Neutrophil (primary cell): ENCODE measurements around the gene TWIST2.

Source experiments
- H3K27ac ChIP-seq: fragments of 200-600 bp; sonication (generic); 2 replicates; pipeline ENCODE4 v1.5.1; 2016; ENCODE audit warnings: mild to moderate bottlenecking, moderate library complexity
- H3K27me3 ChIP-seq: fragments of 200-600 bp; sonication (generic); 2 replicates; pipeline ENCODE4 v1.6.0; 2016; ENCODE audit warnings: mild to moderate bottlenecking
- H3K36me3 ChIP-seq: fragments of 200-600 bp; sonication (generic); 2 replicates; pipeline ENCODE4 v1.5.1; 2017
- H3K4me1 ChIP-seq, 2 experiments: fragments of 200-600 bp in 1 of 2; sonication (generic) in 1 of 2; 1 replicate in 1 of 2; 2 replicates in 1 of 2; pipeline versions ENCODE4 v1.5.1 to v1.6.1; 2013 to 2016; ENCODE audit warnings: low read depth in 1 of 2, low read length in 1 of 2, mild to moderate bottlenecking in 1 of 2, moderate library complexity in 1 of 2; ENCODE audit not compliant: control insufficient read depth in 1 of 2, insufficient read depth in 1 of 2
- H3K4me3 ChIP-seq, 2 experiments: fragments of 200-600 bp in 1 of 2; sonication (generic) in 1 of 2; 1 replicate in 1 of 2; 2 replicates in 1 of 2; pipeline ENCODE4 v1.5.1; 2013 to 2016; ENCODE audit warnings: low read depth in 1 of 2, low read length in 1 of 2, mild to moderate bottlenecking in 1 of 2, moderate library complexity in 1 of 2
- H3K9me3 ChIP-seq: fragments of 200-600 bp; sonication (generic); 2 replicates; pipeline ENCODE4 v1.5.1; 2016
- TF ChIP-seq, protein P1 (sequence below): fragments of 200-600 bp; sonication (generic); IDR thresholded peaks from 2 replicates; pipeline ENCODE4 v1.5.1; 2016; ENCODE audit warnings: antibody characterized with exemption

Gene TWIST2

DNA sequence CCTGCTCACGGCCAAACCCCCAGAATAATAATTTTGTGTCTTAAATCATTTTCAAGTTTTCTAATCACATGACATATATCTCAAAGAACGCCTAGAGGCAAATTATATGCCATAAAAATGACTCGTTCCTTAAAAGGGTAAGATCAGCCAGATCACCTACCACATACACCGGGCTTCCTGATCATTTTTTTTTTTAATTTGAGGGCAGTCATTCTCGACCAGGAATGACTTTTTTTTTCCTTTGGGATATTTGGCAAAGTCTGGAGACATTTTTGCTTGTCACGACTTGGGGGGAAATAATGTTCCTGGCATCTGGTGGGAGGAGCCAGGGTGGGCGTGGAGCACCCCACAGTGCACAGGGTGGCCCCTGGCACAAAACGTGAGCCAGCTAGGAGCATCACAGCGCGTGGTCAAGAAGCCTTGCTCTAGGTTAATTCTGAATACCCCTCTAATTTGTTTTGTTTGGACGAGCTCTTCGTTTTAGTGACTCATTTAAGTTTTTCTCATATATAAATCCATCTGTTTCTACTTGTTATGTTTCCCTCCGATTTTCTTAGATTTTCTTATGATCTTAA, 94.9 kb downstream of the TWIST2 start:
- no peak overlapping the region for H3K4me3 ChIP-seq
- no peaks in the 10 kb centered on the region for H3K27me3 ChIP-seq
- no peaks in the 10 kb centered on the region for H3K4me1 ChIP-seq
- H3K36me3 ChIP-seq: no peaks in the 10 kb centered on the region
- H3K27ac ChIP-seq: no peak overlapping the region
- H3K9me3 ChIP-seq: no peaks in the 10 kb centered on the region
- TF ChIP-seq, protein P1, sequence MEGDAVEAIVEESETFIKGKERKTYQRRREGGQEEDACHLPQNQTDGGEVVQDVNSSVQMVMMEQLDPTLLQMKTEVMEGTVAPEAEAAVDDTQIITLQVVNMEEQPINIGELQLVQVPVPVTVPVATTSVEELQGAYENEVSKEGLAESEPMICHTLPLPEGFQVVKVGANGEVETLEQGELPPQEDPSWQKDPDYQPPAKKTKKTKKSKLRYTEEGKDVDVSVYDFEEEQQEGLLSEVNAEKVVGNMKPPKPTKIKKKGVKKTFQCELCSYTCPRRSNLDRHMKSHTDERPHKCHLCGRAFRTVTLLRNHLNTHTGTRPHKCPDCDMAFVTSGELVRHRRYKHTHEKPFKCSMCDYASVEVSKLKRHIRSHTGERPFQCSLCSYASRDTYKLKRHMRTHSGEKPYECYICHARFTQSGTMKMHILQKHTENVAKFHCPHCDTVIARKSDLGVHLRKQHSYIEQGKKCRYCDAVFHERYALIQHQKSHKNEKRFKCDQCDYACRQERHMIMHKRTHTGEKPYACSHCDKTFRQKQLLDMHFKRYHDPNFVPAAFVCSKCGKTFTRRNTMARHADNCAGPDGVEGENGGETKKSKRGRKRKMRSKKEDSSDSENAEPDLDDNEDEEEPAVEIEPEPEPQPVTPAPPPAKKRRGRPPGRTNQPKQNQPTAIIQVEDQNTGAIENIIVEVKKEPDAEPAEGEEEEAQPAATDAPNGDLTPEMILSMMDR: no peak

DNA sequence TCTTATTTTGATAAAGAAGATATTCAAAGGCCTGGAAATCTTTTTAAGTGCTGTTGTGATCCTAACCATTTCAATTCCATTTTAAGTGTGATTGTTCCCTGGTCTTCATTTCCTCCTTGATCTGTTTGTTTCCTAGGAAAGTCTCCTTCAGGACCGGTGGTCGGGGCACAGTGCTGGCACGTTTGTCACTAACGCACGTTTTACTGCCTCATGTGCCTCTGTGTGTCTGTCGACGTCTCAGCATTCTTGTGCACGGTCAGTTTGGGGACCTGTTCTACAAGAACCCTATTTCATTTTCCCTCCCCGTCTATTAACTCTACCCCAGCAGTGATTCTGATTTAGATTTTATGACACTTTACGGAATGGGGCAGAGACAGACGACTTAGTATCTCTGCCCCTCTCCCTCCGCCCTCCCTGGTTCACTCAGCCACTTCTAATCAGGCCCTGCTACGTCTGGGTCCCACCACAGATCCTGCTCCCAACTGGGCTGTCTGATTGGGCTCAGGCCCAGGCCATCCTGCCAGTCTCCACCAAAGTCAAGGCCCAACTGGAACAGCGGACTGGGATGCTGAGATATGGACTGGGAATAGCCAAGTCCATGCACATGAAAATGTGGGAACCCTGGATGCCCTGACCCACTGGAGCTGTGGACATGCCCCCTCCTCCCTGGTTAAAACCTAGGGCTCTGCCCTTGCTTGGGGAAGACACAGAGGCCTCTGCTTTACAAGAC, 95.6 kb downstream of the TWIST2 start:
- Histone ChIP-seq H3K36me3 (no peaks in the 10 kb centered on the region), H3K27ac (no peak overlapping the region), H3K4me3 (no peak overlapping the region), H3K27me3 (peaks cover 2% of the 10 kb centered on the region), H3K9me3 (no peaks in the 10 kb centered on the region), H3K4me1 (no peaks in the 10 kb centered on the region)
- TF ChIP-seq, protein P1: no peak

DNA sequence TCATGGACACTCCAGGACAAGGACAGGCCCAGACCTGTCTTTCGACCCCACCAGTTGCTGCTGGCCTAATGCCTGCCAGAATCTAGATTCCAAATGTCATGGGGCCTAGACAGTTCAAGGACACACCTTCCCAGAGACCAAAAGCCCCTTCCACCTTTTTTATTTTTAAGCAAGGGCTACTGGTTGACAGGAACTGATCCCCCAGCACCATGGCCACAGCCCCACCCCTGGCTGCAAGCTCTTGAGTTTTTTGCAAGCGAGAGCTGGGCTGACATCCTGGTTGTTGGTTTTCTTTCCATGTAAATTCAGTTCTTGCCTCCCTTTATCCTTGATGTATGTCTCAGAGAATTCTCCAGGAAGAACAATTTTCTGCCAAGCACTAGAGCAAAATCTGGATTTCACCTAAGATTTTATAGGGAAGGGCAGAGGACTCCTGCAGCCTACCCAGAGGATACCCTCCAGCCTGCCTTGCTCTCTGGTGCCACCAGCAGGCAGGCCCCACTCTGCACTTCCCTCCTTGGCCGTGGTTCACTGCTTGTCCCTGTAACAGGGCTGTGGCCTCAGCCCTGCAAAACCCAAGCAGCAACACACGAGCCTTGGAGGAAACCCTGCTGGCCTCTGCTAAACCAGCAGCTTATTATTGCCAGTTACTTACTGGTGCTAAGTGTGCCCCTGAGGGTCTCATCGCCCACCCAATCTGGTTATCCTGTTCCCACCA, 97.7 kb downstream of the TWIST2 start:
- TF ChIP-seq, protein P1: no peak
- Histone ChIP-seq H3K9me3 (no peaks in the 10 kb centered on the region), H3K36me3 (no peaks in the 10 kb centered on the region), H3K27ac (no peak overlapping the region), H3K4me3 (no peak overlapping the region), H3K27me3 (peaks cover 11% of the 10 kb centered on the region), H3K4me1 (no peaks in the 10 kb centered on the region)

DNA sequence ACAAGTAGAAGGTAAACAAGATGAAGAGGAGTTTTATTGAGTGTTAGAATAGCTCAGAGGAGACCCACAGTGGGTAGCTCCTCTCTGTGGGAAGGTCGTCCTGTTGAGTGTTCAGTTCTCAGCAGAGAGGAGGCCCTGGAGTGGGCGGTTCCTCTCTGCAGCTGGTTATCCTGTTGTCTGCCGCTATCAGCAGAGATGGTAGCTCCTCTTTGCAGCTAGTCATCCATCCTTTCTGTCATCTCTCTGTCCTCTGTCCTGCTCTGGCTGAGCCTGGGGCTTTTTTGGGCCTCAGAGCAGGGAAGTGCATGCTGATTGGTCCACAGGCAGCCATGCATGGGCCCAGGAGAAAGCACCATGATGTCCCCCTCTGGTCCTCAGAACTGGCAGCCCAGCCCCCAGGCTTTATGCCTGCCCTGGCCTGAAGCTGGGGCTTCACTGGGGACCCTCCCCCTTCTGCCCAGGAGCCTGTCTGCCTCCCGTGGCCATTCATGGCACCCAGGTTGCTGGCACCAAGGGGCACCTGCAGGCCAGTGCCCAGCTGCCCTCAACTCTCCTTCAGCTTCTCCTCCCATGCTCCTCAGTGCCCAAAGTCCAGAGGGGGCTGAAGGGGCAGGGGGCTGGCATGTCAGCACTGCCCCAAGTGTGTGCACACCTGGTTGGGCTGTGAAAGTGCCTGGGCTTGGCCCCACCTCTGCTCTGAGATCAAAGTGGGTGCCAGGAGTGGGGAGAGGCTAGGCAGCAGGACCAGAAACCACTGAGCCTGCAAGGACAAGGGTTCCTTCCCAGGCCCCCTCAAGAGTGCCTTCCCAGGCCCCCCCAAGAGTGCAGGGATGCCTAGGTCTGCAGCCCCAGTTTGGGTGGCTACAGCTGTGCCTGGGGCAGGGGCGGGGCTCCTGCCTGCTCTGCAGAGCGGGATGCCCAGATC, 98.7 kb downstream of the TWIST2 start:
- no peak overlapping the region for H3K27ac ChIP-seq
- no peak overlapping the region for H3K4me3 ChIP-seq
- no peaks in the 10 kb centered on the region for H3K9me3 ChIP-seq
- TF ChIP-seq, protein P1: no peak
- no peaks in the 10 kb centered on the region for H3K36me3 ChIP-seq
- H3K4me1 ChIP-seq: no peaks in the 10 kb centered on the region
- peaks cover 11% of the 10 kb centered on the region for H3K27me3 ChIP-seq

DNA sequence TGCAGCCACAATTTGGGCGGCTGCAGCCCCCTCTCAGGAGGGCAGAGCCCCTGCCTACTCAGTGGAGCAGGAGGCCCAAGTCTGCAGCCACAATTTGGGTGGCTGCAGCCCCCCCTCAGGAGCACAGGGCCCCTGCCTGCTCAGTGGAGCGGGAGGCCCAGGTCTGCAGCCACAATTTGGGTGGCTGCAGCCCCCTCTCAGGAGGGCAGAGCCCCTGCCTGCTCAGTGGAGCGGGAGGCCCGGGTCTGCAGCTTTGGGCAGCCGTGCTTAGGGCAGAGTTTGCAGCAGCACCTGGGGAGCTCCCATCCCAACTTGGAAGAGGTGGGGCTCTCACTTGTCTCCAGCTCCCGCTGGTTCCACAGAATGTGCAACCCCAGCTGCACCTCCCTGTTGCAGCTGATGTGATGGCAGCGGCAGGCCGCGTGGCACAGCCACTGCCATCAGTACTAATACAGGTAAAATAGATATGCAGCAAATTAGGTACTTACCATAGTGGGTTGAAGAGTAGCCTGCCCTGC, 99.4 kb downstream of the TWIST2 start:
- H3K27ac ChIP-seq: no peak overlapping the region
- no peaks in the 10 kb centered on the region for H3K36me3 ChIP-seq
- H3K27me3 ChIP-seq: peaks cover 13% of the 10 kb centered on the region
- TF ChIP-seq, protein P1: no peak
- no peaks in the 10 kb centered on the region for H3K4me1 ChIP-seq
- H3K9me3 ChIP-seq: no peaks in the 10 kb centered on the region
- H3K4me3 ChIP-seq: no peak overlapping the region
